Measurements from ENCODE around the gene LIPN. TPM values are rescaled to one million over a fixed set of nuclear protein-coding genes. Genes with fewer than 3 reads are reported as not detected.

Gene LIPN
- total and polyA plus RNA-seq, 2 experiments from 2014 or later = not detected

GRCh38 chr10:88781206-88781605 is 21.4 kb downstream of the LIPN start:
- H3K27ac Mint-ChIP-seq = no peak overlapping the region
- no peaks in the 10 kb centered on the region for H3K4me1 ChIP-seq (ENCODE audit: insufficient read depth)
- H3K4me3 Mint-ChIP-seq = no peak overlapping the region
- no peaks in the 10 kb centered on the region for H4K20me1 ChIP-seq (replicated peaks; ENCODE audit: insufficient read depth)
- H3K27me3 ChIP-seq (ENCODE audit: insufficient read depth) = no peaks in the 10 kb centered on the region
- H3K4me1 Mint-ChIP-seq = no peaks in the 10 kb centered on the region
- H3K27ac ChIP-seq (ENCODE audit: low read depth) = no peak overlapping the region
- no peak overlapping the region for H2AFZ ChIP-seq
- no peaks in the 10 kb centered on the region for H3K36me3 Mint-ChIP-seq (ENCODE audit: low read depth)
- H3K79me2 ChIP-seq (replicated peaks; ENCODE audit: insufficient read depth) = no peaks in the 10 kb centered on the region
- H3K9me2 ChIP-seq (ENCODE audit: insufficient read depth) = peaks cover 7% of the 10 kb centered on the region; the same call in 1 of the 2 replicates
- DNase-seq (ENCODE audit: low spot score) (no peak), ATAC-seq (no peak)
- no peaks in the 10 kb centered on the region for H3F3A ChIP-seq (replicated peaks; ENCODE audit: low read depth)
- H3K4me2 ChIP-seq = no peak overlapping the region
- H3K27me3 Mint-ChIP-seq (ENCODE audit: insufficient read depth, low read depth, poor library complexity) = no peaks in the 10 kb centered on the region
- H3K9me3 Mint-ChIP-seq = no peaks in the 10 kb centered on the region
- H3K36me3 ChIP-seq (ENCODE audit: insufficient read depth) = no peaks in the 10 kb centered on the region
- H3K4me3 ChIP-seq = no peak overlapping the region
- TF ChIP-seq ZNF331 (CRISPR knock-in tag; IDR thresholded peaks at IDR 0.05; ENCODE audit: low read depth) (no peak), POLR2AphosphoS5 (IDR thresholded peaks at IDR 0.05; ENCODE audit: low read depth) (no peak), JUNB (IDR thresholded peaks at IDR 0.05; ENCODE audit: unreplicated experiment) (no peak), REST (IDR thresholded peaks at IDR 0.05; ENCODE audit: unreplicated experiment) (no peak), NANOG (IDR thresholded peaks at IDR 0.05; ENCODE audit: borderline replicate concordance) (no peak), CTCF (conservative IDR thresholded peaks at IDR 0.05; ENCODE audit: low read depth in 2 of 2) (no peak), EZH2phosphoT487 (IDR thresholded peaks at IDR 0.05; ENCODE audit: unreplicated experiment) (no peak), ETS1 (IDR thresholded peaks at IDR 0.05) (no peak), STAT1 (IDR thresholded peaks at IDR 0.05; ENCODE audit: unreplicated experiment) (no peak), ZNF114 (CRISPR knock-in tag; IDR thresholded peaks at IDR 0.05) (no peak), CREB1 (CRISPR knock-in tag; IDR thresholded peaks at IDR 0.05; ENCODE audit: low read depth) (no peak), ZNF462 (CRISPR knock-in tag; IDR thresholded peaks at IDR 0.05) (no peak), EZH2 (IDR thresholded peaks at IDR 0.05; ENCODE audit: low read depth, unreplicated experiment) (no peak)

Data from GM23338 (cell line).